ENCODE data around the gene SMYD3. TPM values are rescaled to one million over a fixed set of nuclear protein-coding genes. Genes with fewer than 3 reads are reported as not detected.
A peak's percentile ranks its signal among the peaks of the same experiment; 100 is the strongest.

SMYD3 gene
- total and polyA plus RNA-seq, 2 donors (not counting 1 experiment from before 2014, with no cell fraction given): 69.4 to 83.1 TPM

- Histone ChIP-seq H3K9me3 (ENCODE audit: control insufficient read depth, insufficient read depth, low read depth, low read length) (no peaks in the 10 kb centered on the region), H3K4me2 (ENCODE audit: extremely low read depth, insufficient read depth, low read length) (no peak overlapping the region), H3K27me3 (ENCODE audit: control insufficient read depth, insufficient read depth, low read length) (no peaks in the 10 kb centered on the region), H3K4me3 (replicated peaks in 1 of 4; ENCODE audit: control extremely low read depth in 1 of 4, insufficient read depth in 1 of 4, low read depth in 3 of 4, low read length in 4 of 4) (no peak overlapping the region), H4K20me1 (ENCODE audit: control insufficient read depth, extremely low read depth, insufficient read depth, low read length) (no peaks in the 10 kb centered on the region), H3K27ac (ENCODE audit: insufficient read depth, low read length) (peak overlapping the region; percentile 4), H3K36me3 (ENCODE audit: control insufficient read depth, insufficient read depth, low read length) (no peaks in the 10 kb centered on the region), H3K79me2 (ENCODE audit: control insufficient read depth, insufficient read depth, low read length) (no peaks in the 10 kb centered on the region), H3K9ac (ENCODE audit: insufficient read depth, low read length) (no peak overlapping the region), H3K4me1 (ENCODE audit: control insufficient read depth, extremely low read depth, insufficient read depth, low read length) (no peaks in the 10 kb centered on the region), H2AFZ (ENCODE audit: low read length) (no peak overlapping the region)
- TF ChIP-seq CTCF (conservative IDR thresholded peaks at IDR 0.05 in 1 of 2, IDR thresholded peaks at IDR 0.05 in 1 of 2; ENCODE audit: low read depth in 1 of 2, low read length in 2 of 2) (no peak), EZH2 (IDR thresholded peaks at IDR 0.05; ENCODE audit: low read length, missing control alignments) (no peak)
- DNase-seq (ENCODE audit: low read depth in 2 of 2): peak; percentile 74 to 87
Observed at GRCh38 chr1:246417152-246417812, 89.8 kb downstream of the SMYD3 start.

- peak overlapping the region; percentile 4 for H3K4me2 ChIP-seq (ENCODE audit: extremely low read depth, insufficient read depth, low read length)
- no peaks in the 10 kb centered on the region for H3K79me2 ChIP-seq (ENCODE audit: control insufficient read depth, insufficient read depth, low read length)
- H3K27ac ChIP-seq (ENCODE audit: insufficient read depth, low read length): no peak overlapping the region
- H3K9me3 ChIP-seq (ENCODE audit: control insufficient read depth, insufficient read depth, low read depth, low read length): no peaks in the 10 kb centered on the region
- H4K20me1 ChIP-seq (ENCODE audit: control insufficient read depth, extremely low read depth, insufficient read depth, low read length): no peaks in the 10 kb centered on the region
- TF ChIP-seq CTCF (conservative IDR thresholded peaks at IDR 0.05 in 1 of 2, IDR thresholded peaks at IDR 0.05 in 1 of 2; ENCODE audit: low read depth in 1 of 2, low read length in 2 of 2): no peak
- TF ChIP-seq EZH2 (IDR thresholded peaks at IDR 0.05; ENCODE audit: low read length, missing control alignments): no peak
- DNase-seq (ENCODE audit: low read depth in 2 of 2): peak in 1 of 2 donors; percentile 53
- peak overlapping the region in 1 of 4 experiments; percentile 13 for H3K4me3 ChIP-seq (replicated peaks in 1 of 4; ENCODE audit: control extremely low read depth in 1 of 4, insufficient read depth in 1 of 4, low read depth in 3 of 4, low read length in 4 of 4)
- no peak overlapping the region for H2AFZ ChIP-seq (ENCODE audit: low read length)
- no peaks in the 10 kb centered on the region for H3K27me3 ChIP-seq (ENCODE audit: control insufficient read depth, insufficient read depth, low read length)
- H3K36me3 ChIP-seq (ENCODE audit: control insufficient read depth, insufficient read depth, low read length): no peaks in the 10 kb centered on the region
- no peaks in the 10 kb centered on the region for H3K4me1 ChIP-seq (ENCODE audit: control insufficient read depth, extremely low read depth, insufficient read depth, low read length)
- no peak overlapping the region for H3K9ac ChIP-seq (ENCODE audit: insufficient read depth, low read length)
Observed at GRCh38 chr1:246416261-246416660, 90.8 kb downstream of the SMYD3 start.

- DNase-seq (ENCODE audit: low read depth in 2 of 2): no peak
- Histone ChIP-seq H2AFZ (ENCODE audit: low read length) (no peak overlapping the region), H3K4me1 (ENCODE audit: control insufficient read depth, extremely low read depth, insufficient read depth, low read length) (no peaks in the 10 kb centered on the region), H3K9me3 (ENCODE audit: control insufficient read depth, insufficient read depth, low read depth, low read length) (no peaks in the 10 kb centered on the region), H3K4me3 (replicated peaks in 1 of 4; ENCODE audit: control extremely low read depth in 1 of 4, insufficient read depth in 1 of 4, low read depth in 3 of 4, low read length in 4 of 4) (no peak overlapping the region), H3K36me3 (ENCODE audit: control insufficient read depth, insufficient read depth, low read length) (no peaks in the 10 kb centered on the region), H3K4me2 (ENCODE audit: extremely low read depth, insufficient read depth, low read length) (no peak overlapping the region), H3K27me3 (ENCODE audit: control insufficient read depth, insufficient read depth, low read length) (no peaks in the 10 kb centered on the region), H3K79me2 (ENCODE audit: control insufficient read depth, insufficient read depth, low read length) (no peaks in the 10 kb centered on the region), H4K20me1 (ENCODE audit: control insufficient read depth, extremely low read depth, insufficient read depth, low read length) (no peaks in the 10 kb centered on the region), H3K9ac (ENCODE audit: insufficient read depth, low read length) (no peak overlapping the region), H3K27ac (ENCODE audit: insufficient read depth, low read length) (no peak overlapping the region)
- TF ChIP-seq CTCF (conservative IDR thresholded peaks at IDR 0.05 in 1 of 2, IDR thresholded peaks at IDR 0.05 in 1 of 2; ENCODE audit: low read depth in 1 of 2, low read length in 2 of 2) (no peak), EZH2 (IDR thresholded peaks at IDR 0.05; ENCODE audit: low read length, missing control alignments) (no peak)
Observed at GRCh38 chr1:246415028-246415427, 92.1 kb downstream of the SMYD3 start.
